ENCODE measurements around the gene NFE2L2.
"Not testable (repeated sequence)": the region's sequence is repeated elsewhere in the genome, so short reads cannot be mapped to it uniquely, and the experiment has no call there.

The NFE2L2 gene

GRCh38 chr2:177234267-177234666, 30.3 kb downstream of the NFE2L2 start:
- no peak for DNase-seq (ENCODE audit: low spot score)

DNA sequence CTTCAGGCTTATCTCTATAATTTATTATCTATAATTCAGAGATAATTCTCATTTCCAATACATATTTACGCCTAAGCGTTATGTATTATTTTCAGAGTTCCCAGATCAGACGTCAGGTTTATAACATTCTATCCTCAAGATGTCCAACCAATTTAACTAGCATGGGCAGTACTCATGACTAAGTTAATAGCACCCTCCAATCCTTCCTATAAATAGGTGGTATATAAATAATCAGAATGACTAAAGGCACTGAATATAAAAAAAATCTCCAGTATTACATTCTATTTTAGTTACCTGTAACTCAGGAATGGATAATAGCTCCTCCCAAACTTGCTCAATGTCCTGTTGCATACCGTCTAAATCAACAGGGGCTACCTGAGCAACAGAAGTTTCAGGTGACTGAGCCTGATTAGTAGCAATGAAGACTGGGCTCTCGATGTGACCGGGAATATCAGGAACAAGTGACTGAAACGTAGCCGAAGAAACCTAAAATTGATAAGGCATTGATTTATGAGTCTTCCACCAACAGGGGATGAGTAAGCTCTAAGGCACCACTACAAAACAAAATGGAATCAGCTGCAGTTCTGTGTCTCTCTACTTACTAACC, 32.3 kb downstream of the NFE2L2 start:
- DNase-seq (ENCODE audit: low spot score): no peak

DNA sequence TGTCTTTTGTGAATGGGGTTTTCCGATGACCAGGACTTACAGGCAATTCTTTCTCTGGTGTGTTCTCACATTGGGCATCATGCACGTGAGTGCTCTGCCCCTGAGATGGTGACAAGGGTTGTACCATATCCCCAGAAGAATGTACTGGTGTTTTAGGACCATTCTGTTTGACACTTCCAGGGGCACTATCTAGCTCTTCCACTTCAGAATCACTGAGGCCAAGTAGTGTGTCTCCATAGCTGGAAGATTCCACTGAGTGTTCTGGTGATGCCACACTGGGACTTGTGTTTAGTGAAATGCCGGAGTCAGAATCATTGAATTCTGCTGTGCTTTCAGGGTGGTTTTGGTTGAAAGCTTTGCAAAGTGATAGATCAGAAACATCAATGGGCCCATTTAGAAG, 33.3 kb downstream of the NFE2L2 start:
- DNase-seq (ENCODE audit: low spot score): no peak

DNA sequence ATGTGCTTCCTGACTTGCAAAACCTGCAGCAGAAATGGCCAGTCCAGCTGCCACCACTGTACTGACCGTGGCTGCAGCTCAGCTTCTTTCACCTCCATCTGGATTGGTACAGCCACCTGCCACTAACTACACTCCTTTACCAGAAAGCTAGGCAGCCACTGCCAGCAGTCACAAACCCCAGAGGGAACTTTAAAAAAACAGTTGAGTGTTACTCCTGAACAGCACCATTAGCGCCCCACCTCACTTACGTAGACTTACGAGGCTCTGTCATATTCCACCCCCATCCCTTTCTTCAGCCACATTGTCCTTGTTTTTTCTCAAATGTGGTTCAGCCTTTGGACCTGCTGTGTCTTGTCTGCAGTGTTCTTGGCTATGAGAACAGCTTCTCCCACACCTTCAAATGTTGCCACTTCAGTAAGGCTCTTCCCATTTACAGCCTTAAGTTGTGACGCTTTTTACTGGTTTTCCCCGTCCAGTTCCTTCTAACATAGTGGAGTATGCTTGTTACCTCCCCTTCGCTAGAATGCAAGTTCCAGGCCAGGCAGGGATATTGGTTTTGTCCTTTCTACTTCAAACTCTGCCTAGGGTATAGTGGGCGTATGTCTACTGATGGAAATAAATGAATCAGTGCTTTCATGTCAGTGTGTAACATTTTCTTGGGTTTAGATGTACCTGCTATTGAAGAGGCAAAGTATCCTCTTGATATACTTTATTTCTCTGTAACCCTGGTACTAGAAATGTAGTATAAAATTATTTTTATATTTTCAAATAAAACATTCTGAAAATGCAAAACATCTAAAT, 34.9 kb downstream of the NFE2L2 start:
- DNase-seq (ENCODE audit: low spot score): no peak

- no peak for DNase-seq (ENCODE audit: low spot score)
Observed at GRCh38 chr2:177225965-177226360, 38.6 kb downstream of the NFE2L2 start.

GRCh38 chr2:177223436-177223835, 41.1 kb downstream of the NFE2L2 start:
- not testable (repeated sequence) for DNase-seq (ENCODE audit: low spot score)

DNA sequence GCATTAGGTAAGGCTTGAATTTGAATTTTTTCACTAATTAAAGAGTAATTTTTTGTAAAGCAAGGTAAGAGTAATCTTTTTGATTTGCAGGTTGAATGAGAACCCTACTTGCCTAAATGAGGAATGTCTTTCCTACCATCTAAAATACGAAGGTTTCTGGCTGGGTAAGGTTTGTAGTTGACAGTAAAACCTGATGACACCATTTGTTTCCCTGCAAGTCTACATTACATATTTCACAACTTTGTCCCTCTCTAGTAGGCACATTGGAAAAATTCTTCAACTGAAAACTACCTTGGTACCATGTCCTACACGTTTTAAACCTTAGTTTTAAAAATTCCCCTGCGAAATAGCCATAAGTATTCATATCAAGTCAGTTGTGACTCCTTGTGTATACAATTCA, 42.6 kb downstream of the NFE2L2 start:
- DNase-seq (ENCODE audit: low spot score): no peak

GRCh38 chr2:177221534-177221933, 43.0 kb downstream of the NFE2L2 start:
- no peak for DNase-seq (ENCODE audit: low spot score)

DNA sequence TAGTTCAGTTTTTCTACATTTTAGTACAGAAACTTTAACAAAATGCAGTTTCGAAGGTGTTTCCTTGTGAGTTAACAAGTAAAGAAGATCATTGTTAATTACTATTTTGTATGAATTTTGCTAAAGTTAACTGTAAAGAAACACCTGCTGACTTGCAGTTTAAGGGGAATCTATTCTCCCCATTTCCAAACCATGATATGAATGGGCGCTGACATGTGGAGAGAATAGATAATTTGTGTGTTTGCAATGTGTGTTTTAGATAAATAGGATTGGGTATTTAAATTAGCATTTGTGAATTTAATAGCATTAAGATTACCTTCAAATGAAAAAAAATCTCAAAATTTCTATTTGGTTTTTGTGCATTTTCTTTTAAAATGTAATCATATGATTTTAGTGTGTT, 44.7 kb downstream of the NFE2L2 start:
- DNase-seq (ENCODE audit: low spot score): not testable (repeated sequence)

DNA sequence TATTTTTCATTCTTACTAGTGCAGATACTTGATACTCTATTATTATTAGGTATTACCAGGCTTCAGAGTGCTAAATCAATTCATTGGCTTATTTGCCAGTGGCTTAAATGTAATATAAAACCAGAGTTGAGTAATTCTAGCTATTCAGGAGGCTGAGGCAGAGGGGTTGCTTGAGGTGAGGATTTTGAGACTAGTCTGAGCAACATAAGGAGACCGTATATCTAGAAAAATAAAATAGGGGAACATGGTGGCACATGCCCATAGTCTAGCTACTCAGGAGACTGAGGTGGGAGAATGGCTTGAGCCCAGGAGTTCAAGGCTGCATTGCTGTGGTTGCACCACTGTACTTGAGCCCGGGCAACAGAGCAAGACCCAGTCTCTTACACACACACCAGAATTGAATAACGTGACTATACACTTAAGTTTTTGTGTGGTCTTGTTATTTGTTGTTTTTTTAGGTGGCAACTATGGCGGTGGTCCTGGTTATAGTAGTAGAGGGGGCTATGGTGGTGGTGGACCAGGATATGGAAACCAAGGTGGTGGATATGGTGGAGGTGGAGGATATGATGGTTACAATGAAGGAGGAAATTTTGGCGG, 47.2 kb downstream of the NFE2L2 start:
- DNase-seq (ENCODE audit: low spot score): no peak

GRCh38 chr2:177212891-177213856, 51.4 kb downstream of the NFE2L2 start:
- peak; percentile 94 for DNase-seq (ENCODE audit: low spot score)

DNA sequence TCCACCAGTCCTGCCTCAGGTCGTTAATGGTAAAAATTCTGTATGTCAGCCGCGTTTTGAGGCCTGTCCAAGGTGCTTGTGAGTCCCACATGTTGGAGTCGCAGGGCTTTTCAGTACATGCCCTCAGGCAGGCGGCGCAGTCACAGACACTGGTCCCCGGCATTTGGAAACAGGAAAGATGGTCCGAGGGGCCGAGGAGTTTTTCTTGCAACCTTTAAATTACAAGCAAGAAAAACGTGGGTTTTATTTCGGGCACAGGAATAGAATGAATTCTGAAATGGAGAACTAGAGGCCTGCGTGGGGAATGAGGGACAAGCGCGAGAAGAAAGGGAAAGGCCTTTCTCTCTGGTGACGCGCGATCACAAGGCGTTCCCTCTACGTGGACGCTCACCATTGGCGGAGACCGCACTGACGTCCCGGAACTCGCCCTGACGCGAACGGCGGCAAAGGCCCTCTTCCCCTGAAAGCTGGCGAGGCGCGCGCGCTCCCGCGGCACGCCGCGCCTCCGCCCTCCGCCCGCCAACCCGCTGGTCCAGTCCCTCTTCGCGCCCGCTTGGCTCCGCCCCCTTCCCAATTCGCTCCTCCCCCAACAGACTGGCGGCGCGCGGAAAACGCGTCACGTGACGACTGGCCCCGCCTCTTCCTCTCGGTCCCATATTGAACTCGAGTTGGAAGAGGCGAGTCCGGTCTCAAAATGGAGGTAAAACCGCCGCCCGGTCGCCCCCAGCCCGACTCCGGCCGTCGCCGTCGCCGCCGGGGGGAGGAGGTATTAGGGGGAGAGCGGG, 52.2 kb downstream of the NFE2L2 start, which contains the start of gene HNRNPA3:
Gene HNRNPA3, plus strand, starts transcription at position 689 of the 785 bp plus-strand sequence. Its CDS starts 6 bp downstream, at position 695.
- peak; percentile 100 for DNase-seq (ENCODE audit: low spot score)

GRCh38 chr2:177211576-177212105, 52.9 kb downstream of the NFE2L2 start:
- no peak for DNase-seq (ENCODE audit: low spot score)

GRCh38 chr2:177211169-177211568, 53.4 kb downstream of the NFE2L2 start:
- DNase-seq (ENCODE audit: low spot score): no peak

GRCh38 chr2:177207101-177207500, 57.4 kb downstream of the NFE2L2 start:
- DNase-seq (ENCODE audit: low spot score): no peak

GRCh38 chr2:177204417-177204816, 60.1 kb downstream of the NFE2L2 start:
- DNase-seq (ENCODE audit: low spot score): no peak

GRCh38 chr2:177201919-177202346, 62.6 kb downstream of the NFE2L2 start:
- DNase-seq (ENCODE audit: low spot score): no peak

DNA sequence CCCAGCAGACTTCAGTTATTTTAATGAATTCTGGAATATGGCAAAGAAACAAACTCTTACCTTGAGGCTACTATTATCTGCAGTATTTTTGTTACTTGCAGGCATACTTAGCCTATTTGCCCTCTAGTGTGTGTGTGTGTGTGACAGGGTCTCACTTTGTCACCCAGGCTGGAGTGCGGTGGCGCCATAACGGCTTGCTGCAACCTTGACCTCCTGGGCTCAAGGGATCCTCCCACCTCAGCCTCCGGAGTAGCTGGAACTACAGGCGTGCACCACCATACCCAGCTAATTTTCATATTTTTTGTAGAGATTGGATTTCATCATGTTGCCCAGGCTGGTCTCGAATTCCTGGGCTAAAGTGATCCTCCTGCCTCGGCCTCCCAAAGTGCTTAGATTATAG, 64.1 kb downstream of the NFE2L2 start:
- DNase-seq (ENCODE audit: low spot score): not testable (repeated sequence)

GRCh38 chr2:177195194-177195593, 69.3 kb downstream of the NFE2L2 start:
- no peak for DNase-seq (ENCODE audit: low spot score)

GRCh38 chr2:177193240-177193639, 71.3 kb downstream of the NFE2L2 start:
- DNase-seq (ENCODE audit: low spot score): no peak

DNA sequence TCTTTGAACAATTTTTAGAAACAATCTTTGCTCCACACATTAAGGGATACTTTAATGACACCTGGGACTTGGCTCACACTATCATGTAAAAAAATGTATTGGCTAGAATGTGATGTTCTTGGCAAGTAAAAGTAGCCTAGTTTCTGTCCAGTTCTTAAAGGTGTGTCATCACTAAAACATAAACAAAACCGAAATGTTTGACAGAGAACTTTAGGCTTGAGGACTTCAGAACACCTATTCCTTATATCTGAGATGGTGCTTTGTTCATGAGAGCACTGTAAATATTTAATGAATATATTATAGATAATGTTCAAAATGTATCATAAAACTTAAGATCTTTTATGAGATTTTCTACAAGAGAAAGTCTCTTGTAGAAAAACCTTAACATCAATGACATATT, 71.7 kb downstream of the NFE2L2 start:
- no peak for DNase-seq (ENCODE audit: low spot score)
